ENCODE measurements around the gene MAMDC4. TPM values are rescaled to one million over a fixed set of nuclear protein-coding genes. Genes with fewer than 3 reads are reported as not detected.

MAMDC4 gene
- polyA plus RNA-seq, 1 donor (not counting 4 experiments of a cell fraction or from before 2014, with no cell fraction given), result 0.49 TPM

GRCh38 chr9:136862849-136863622 lies 10.9 kb downstream of the MAMDC4 start:
- H3K9ac ChIP-seq (ENCODE audit: control insufficient read depth, extremely low read depth, insufficient read depth, low read length), result no peak overlapping the region
- H3K9me1 ChIP-seq (ENCODE audit: control insufficient read depth, extremely low read depth, insufficient read depth, low read length), result no peaks in the 10 kb centered on the region
- H3K27ac ChIP-seq (ENCODE audit: control insufficient read depth, insufficient read depth, low read length), result no peak overlapping the region
- peaks cover 22% of the 10 kb centered on the region in 2 experiments for H3K36me3 ChIP-seq (ENCODE audit: control insufficient read depth in 2 of 2, extremely low read depth in 1 of 2, insufficient read depth in 2 of 2, low read length in 2 of 2)
- no peak for TF ChIP-seq EZH2 (IDR thresholded peaks at IDR 0.05; ENCODE audit: low read length)
- TF ChIP-seq, protein P1, sequence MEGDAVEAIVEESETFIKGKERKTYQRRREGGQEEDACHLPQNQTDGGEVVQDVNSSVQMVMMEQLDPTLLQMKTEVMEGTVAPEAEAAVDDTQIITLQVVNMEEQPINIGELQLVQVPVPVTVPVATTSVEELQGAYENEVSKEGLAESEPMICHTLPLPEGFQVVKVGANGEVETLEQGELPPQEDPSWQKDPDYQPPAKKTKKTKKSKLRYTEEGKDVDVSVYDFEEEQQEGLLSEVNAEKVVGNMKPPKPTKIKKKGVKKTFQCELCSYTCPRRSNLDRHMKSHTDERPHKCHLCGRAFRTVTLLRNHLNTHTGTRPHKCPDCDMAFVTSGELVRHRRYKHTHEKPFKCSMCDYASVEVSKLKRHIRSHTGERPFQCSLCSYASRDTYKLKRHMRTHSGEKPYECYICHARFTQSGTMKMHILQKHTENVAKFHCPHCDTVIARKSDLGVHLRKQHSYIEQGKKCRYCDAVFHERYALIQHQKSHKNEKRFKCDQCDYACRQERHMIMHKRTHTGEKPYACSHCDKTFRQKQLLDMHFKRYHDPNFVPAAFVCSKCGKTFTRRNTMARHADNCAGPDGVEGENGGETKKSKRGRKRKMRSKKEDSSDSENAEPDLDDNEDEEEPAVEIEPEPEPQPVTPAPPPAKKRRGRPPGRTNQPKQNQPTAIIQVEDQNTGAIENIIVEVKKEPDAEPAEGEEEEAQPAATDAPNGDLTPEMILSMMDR (optimal IDR thresholded peaks at IDR 0.05 in 1 of 3, IDR thresholded peaks at IDR 0.05 in 1 of 3, conservative IDR thresholded peaks at IDR 0.05 in 1 of 3; ENCODE audit: extremely low read depth in 1 of 3, insufficient read depth in 2 of 3, low read length in 3 of 3), result no peak
- H2AFZ ChIP-seq (ENCODE audit: control insufficient read depth, low read length), result no peak overlapping the region
- dilution Hi-C loops (cut with MboI; ENCODE audit: extremely low pct_ligation_motif_present, low sequenced_read_pairs), result no loop called here
- DNase-seq (ENCODE audit: low read depth, low spot score) (no peak), FAIRE-seq (no peak)
- no peak overlapping the region for H3K4me3 ChIP-seq (ENCODE audit: control insufficient read depth in 2 of 3, extremely low read depth in 1 of 3, insufficient read depth in 2 of 3, low read depth in 1 of 3, low read length in 3 of 3)
- H3K4me1 ChIP-seq (ENCODE audit: control insufficient read depth, extremely low read depth, insufficient read depth, low read length), result peaks cover 5% of the 10 kb centered on the region
- peaks cover 21% of the 10 kb centered on the region for H3K79me2 ChIP-seq (ENCODE audit: control insufficient read depth, insufficient read depth, low read length)
- H3K9me3 ChIP-seq (ENCODE audit: control insufficient read depth, low read depth, low read length), result no peaks in the 10 kb centered on the region
- H3K27me3 ChIP-seq (ENCODE audit: control insufficient read depth, extremely low read depth, insufficient read depth, low read length), result no peaks in the 10 kb centered on the region
- H4K20me1 ChIP-seq (ENCODE audit: control insufficient read depth, extremely low read depth, insufficient read depth, low read length), result peaks cover 8% of the 10 kb centered on the region
- H3K4me2 ChIP-seq (ENCODE audit: control insufficient read depth, extremely low read depth, insufficient read depth, low read depth, low read length), result no peak overlapping the region

GRCh38 chr9:136863623-136864273 lies 11.6 kb downstream of the MAMDC4 start:
- Histone ChIP-seq H3K79me2 (ENCODE audit: control insufficient read depth, insufficient read depth, low read length) (peaks cover 21% of the 10 kb centered on the region), H3K9ac (ENCODE audit: control insufficient read depth, extremely low read depth, insufficient read depth, low read length) (no peak overlapping the region), H4K20me1 (ENCODE audit: control insufficient read depth, extremely low read depth, insufficient read depth, low read length) (peaks cover 8% of the 10 kb centered on the region), H3K4me2 (ENCODE audit: control insufficient read depth, extremely low read depth, insufficient read depth, low read depth, low read length) (no peak overlapping the region), H3K4me1 (ENCODE audit: control insufficient read depth, extremely low read depth, insufficient read depth, low read length) (peaks cover 5% of the 10 kb centered on the region), H3K4me3 (ENCODE audit: control insufficient read depth in 2 of 3, extremely low read depth in 1 of 3, insufficient read depth in 2 of 3, low read depth in 1 of 3, low read length in 3 of 3) (no peak overlapping the region), H3K36me3 (ENCODE audit: control insufficient read depth in 2 of 2, extremely low read depth in 1 of 2, insufficient read depth in 2 of 2, low read length in 2 of 2) (peaks cover 22% of the 10 kb centered on the region in 2 experiments), H3K9me3 (ENCODE audit: control insufficient read depth, low read depth, low read length) (no peaks in the 10 kb centered on the region), H2AFZ (ENCODE audit: control insufficient read depth, low read length) (no peak overlapping the region), H3K27ac (ENCODE audit: control insufficient read depth, insufficient read depth, low read length) (no peak overlapping the region), H3K9me1 (ENCODE audit: control insufficient read depth, extremely low read depth, insufficient read depth, low read length) (no peaks in the 10 kb centered on the region), H3K27me3 (ENCODE audit: control insufficient read depth, extremely low read depth, insufficient read depth, low read length) (no peaks in the 10 kb centered on the region)
- FAIRE-seq (no peak), DNase-seq (ENCODE audit: low read depth, low spot score) (no peak)
- dilution Hi-C loops (cut with MboI; ENCODE audit: extremely low pct_ligation_motif_present, low sequenced_read_pairs), result no loop called here
- TF ChIP-seq EZH2 (IDR thresholded peaks at IDR 0.05; ENCODE audit: low read length), result no peak
- TF ChIP-seq, protein P1 (optimal IDR thresholded peaks at IDR 0.05 in 1 of 3, IDR thresholded peaks at IDR 0.05 in 1 of 3, conservative IDR thresholded peaks at IDR 0.05 in 1 of 3; ENCODE audit: extremely low read depth in 1 of 3, insufficient read depth in 2 of 3, low read length in 3 of 3), result no peak

All from keratinocyte (primary cell).